Mesenchymal stem cell (in vitro differentiated cells and primary cell): ENCODE results near the gene FAM120B.

Experiments
- DNase-seq: peaks from one replicate; pipeline ENCODE4 v3.0.0-alpha.2; 2013
- H2AFZ ChIP-seq: one replicate; pipeline ENCODE4 v1.6.1; 2013; ENCODE audit warnings: low read depth, mild to moderate bottlenecking, control low read depth, inconsistent platforms, low read length, moderate library complexity
- H2AK5ac ChIP-seq: 2 replicates; pipeline ENCODE4 v1.6.1; 2013; ENCODE audit warnings: low read length, moderate library complexity, mild to moderate bottlenecking, inconsistent platforms; ENCODE audit not compliant: severe bottlenecking
- H2BK120ac ChIP-seq: one replicate; pipeline ENCODE4 v1.6.1; 2013; ENCODE audit warnings: low read depth, mild to moderate bottlenecking, inconsistent platforms, low read length, moderate library complexity
- H2BK12ac ChIP-seq, 2 experiments: one replicate each; pipeline ENCODE4 v1.6.1; 2013; ENCODE audit warnings: inconsistent platforms in 2 of 2, low read length in 2 of 2, mild to moderate bottlenecking in 2 of 2, moderate library complexity in 2 of 2, control low read depth in 1 of 2
- H2BK15ac ChIP-seq: one replicate; pipeline ENCODE4 v1.6.1; 2013; ENCODE audit warnings: mild to moderate bottlenecking, low read depth, inconsistent platforms; ENCODE audit not compliant: poor library complexity, severe bottlenecking
- H2BK5ac ChIP-seq: 2 replicates; pipeline ENCODE4 v1.6.1; 2013; ENCODE audit warnings: low read depth, mild to moderate bottlenecking, low read length, control low read depth, inconsistent platforms; ENCODE audit not compliant: poor library complexity, severe bottlenecking
- H3K14ac ChIP-seq, 2 experiments: one replicate each; pipeline ENCODE4 v1.6.1; 2013; ENCODE audit warnings: inconsistent platforms in 2 of 2, low read length in 2 of 2, control low read depth in 1 of 2, mild to moderate bottlenecking in 1 of 2, moderate library complexity in 1 of 2
- H3K18ac ChIP-seq, 2 experiments: one replicate each; pipeline ENCODE4 v1.6.1; 2013; ENCODE audit warnings: inconsistent platforms in 2 of 2, low read length in 2 of 2, control low read depth in 1 of 2, low read depth in 1 of 2, mild to moderate bottlenecking in 1 of 2
- H3K23ac ChIP-seq, 2 experiments: one replicate each; pipeline ENCODE4 v1.6.1; 2013; ENCODE audit warnings: inconsistent platforms in 2 of 2, low read length in 2 of 2, mild to moderate bottlenecking in 2 of 2, moderate library complexity in 2 of 2, control low read depth in 1 of 2
- H3K27ac ChIP-seq: 2 replicates; pipeline ENCODE4 v1.5.1; 2013; ENCODE audit warnings: mild to moderate bottlenecking, moderate library complexity, low read length, control low read depth, inconsistent platforms; ENCODE audit not compliant: poor library complexity, severe bottlenecking
- H3K27me3 ChIP-seq, 2 experiments: 2 replicates each; pipeline versions ENCODE4 v1.6.1 to v1.7.0; 2013; ENCODE audit warnings: low read length in 2 of 2, mild to moderate bottlenecking in 2 of 2, moderate library complexity in 2 of 2, control low read depth in 1 of 2, inconsistent platforms in 1 of 2; ENCODE audit not compliant: control insufficient read depth in 1 of 2, insufficient read depth in 1 of 2
- H3K36me3 ChIP-seq, 2 experiments: 2 replicates each; pipeline versions ENCODE4 v1.6.1 to v1.7.0; 2013; ENCODE audit warnings: low read length in 2 of 2, control low read depth in 1 of 2, inconsistent platforms in 1 of 2, low read depth in 1 of 2, mild to moderate bottlenecking in 1 of 2; ENCODE audit not compliant: insufficient read depth in 2 of 2, control insufficient read depth in 1 of 2
- H3K4ac ChIP-seq, 2 experiments: one replicate each; pipeline ENCODE4 v1.6.1; 2013; ENCODE audit warnings: inconsistent platforms in 2 of 2, low read length in 2 of 2, mild to moderate bottlenecking in 2 of 2, moderate library complexity in 2 of 2, control low read depth in 1 of 2, low read depth in 1 of 2
- H3K4me1 ChIP-seq: 2 replicates; pipeline ENCODE4 v1.6.1; 2013; ENCODE audit warnings: low read depth, low read length, control low read depth; ENCODE audit not compliant: control insufficient read depth, insufficient read depth
- H3K4me2 ChIP-seq: 2 replicates; pipeline ENCODE4 v1.6.1; 2013; ENCODE audit warnings: low read length, mild to moderate bottlenecking, inconsistent platforms; ENCODE audit not compliant: poor library complexity, severe bottlenecking
- H3K4me3 ChIP-seq, 2 experiments: 2 replicates each; pipeline versions ENCODE4 v1.5.1 to v1.7.0; 2013; ENCODE audit warnings: low read length in 2 of 2, mild to moderate bottlenecking in 2 of 2, control low read depth in 1 of 2, low read depth in 1 of 2; ENCODE audit not compliant: insufficient read depth in 1 of 2
- H3K79me1 ChIP-seq: replicated peaks from 2 replicates; pipeline ENCODE4 v1.6.1; 2013; ENCODE audit warnings: mild to moderate bottlenecking, control low read depth, low read length, inconsistent platforms; ENCODE audit not compliant: poor library complexity, severe bottlenecking
- H3K9ac ChIP-seq: 2 replicates; pipeline ENCODE4 v1.7.0; 2013; ENCODE audit warnings: mild to moderate bottlenecking, low read length, moderate library complexity
- H3K9me3 ChIP-seq: 2 replicates; pipeline ENCODE4 v1.7.0; 2013; ENCODE audit warnings: mild to moderate bottlenecking, low read length; ENCODE audit not compliant: control insufficient read depth
- H4K8ac ChIP-seq: one replicate; pipeline ENCODE4 v1.6.1; 2013; ENCODE audit warnings: inconsistent platforms, mild to moderate bottlenecking, low read length, moderate library complexity
- H4K91ac ChIP-seq: one replicate; pipeline ENCODE4 v1.6.1; 2013; ENCODE audit warnings: mild to moderate bottlenecking, low read length, inconsistent platforms
- WGBS: methylation state at CpG from one replicate; pipeline ENCODE4 v1.1.7; 2013; ENCODE audit warnings: mixed read lengths; 5-methylcytosine and 5-hydroxymethylcytosine counted together

Gene FAM120B

GRCh38 chr6:170307080-170307545 is 555 bp downstream of the FAM120B start:
- peak overlapping the region; percentile 98 for H4K91ac ChIP-seq
- peaks cover 13% of the 10 kb centered on the region for H3K4me1 ChIP-seq
- H3K27ac ChIP-seq, result no peak overlapping the region
- peak overlapping the region in 1 of 2 experiments; percentile 99 for H3K14ac ChIP-seq
- H3K18ac ChIP-seq, result peak overlapping the region; percentile 85 to 94
- 34% methylated on average over 12 of the region's 15 CpGs for WGBS
- peaks cover 11% of the 10 kb centered on the region for H3K79me1 ChIP-seq
- no peaks in the 10 kb centered on the region for H3K9me3 ChIP-seq
- peak overlapping the region; percentile 97 to 99 for H3K4me3 ChIP-seq
- H2BK5ac ChIP-seq, result no peak overlapping the region
- H3K27me3 ChIP-seq, result no peaks in the 10 kb centered on the region
- peak overlapping the region in 1 of 2 experiments; percentile 72 for H2BK12ac ChIP-seq
- H3K9ac ChIP-seq, result peak overlapping the region; percentile 98
- no peak for DNase-seq
- peak overlapping the region; percentile 79 for H2AFZ ChIP-seq
- peak overlapping the region in 1 of 2 experiments; percentile 79 for H3K23ac ChIP-seq
- peak overlapping the region; percentile 72 for H3K4me2 ChIP-seq
- peak overlapping the region; percentile 72 for H2AK5ac ChIP-seq
- H2BK120ac ChIP-seq, result peak overlapping the region; percentile 4
- H2BK15ac ChIP-seq, result peak overlapping the region; percentile 44
- H4K8ac ChIP-seq, result peak overlapping the region; percentile 98
- H3K36me3 ChIP-seq, result peaks cover 0 to 10% of the 10 kb centered on the region in 2 experiments
- peak overlapping the region; percentile 85 to 86 for H3K4ac ChIP-seq

DNA sequence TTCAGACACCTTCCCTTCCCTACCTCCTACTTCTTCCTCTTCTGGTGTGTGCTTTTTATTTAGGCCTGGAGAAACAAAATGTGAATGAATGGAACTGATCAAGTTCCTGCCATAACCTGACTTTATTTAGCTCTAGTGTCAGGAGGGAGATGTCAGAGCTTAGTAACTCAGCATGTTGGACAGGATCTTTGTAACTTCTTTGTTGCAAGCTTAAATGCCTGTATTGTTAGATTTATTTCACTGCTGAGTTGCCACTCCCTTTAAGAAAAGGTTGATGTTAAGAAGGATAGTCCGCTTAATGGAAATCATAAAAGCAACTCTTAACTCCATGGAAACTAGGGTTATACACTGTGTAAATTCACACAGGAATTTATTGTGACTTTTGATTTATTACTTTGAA is 2.2 kb downstream of the FAM120B start:
- Histone ChIP-seq H3K27me3 (no peaks in the 10 kb centered on the region), H2BK15ac (no peak overlapping the region), H3K23ac (no peak overlapping the region), H3K36me3 (peaks cover 0 to 10% of the 10 kb centered on the region in 2 experiments), H3K9me3 (no peaks in the 10 kb centered on the region), H4K91ac (no peak overlapping the region), H2BK12ac (no peak overlapping the region), H3K4me1 (peaks cover 13% of the 10 kb centered on the region), H3K27ac (no peak overlapping the region), H2AK5ac (no peak overlapping the region), H4K8ac (no peak overlapping the region), H3K9ac (peak overlapping the region; percentile 46), H2BK5ac (no peak overlapping the region), H3K79me1 (peaks cover 11% of the 10 kb centered on the region), H2AFZ (no peak overlapping the region), H2BK120ac (no peak overlapping the region), H3K14ac (no peak overlapping the region), H3K18ac (no peak overlapping the region), H3K4me3 (peak overlapping the region in 1 of 2 experiments; percentile 97), H3K4ac (no peak overlapping the region), H3K4me2 (no peak overlapping the region)
- no CpG with 5 or more reads among the region's 1 CpG for WGBS
- DNase-seq, result no peak

DNA sequence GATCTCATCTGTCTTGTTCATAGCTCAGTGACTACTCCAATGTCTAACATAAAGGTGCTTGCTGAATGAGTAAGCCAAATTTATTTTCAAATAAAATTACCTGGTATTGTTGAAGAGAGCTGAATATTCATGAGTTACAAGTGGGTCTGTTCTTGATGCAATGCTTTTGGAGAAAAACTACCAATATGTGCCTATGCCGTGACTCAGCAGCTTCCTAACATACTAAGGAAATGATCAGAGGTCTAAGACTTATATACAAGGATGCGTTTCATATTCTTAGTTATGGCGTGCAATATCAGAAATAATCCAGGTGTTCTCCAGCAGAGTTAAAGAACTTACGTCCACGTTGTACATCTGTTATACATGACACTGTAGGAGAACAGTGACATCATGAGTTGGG is 5.1 kb downstream of the FAM120B start:
- Histone ChIP-seq H3K4me1 (peaks cover 14% of the 10 kb centered on the region), H3K27ac (no peak overlapping the region), H4K8ac (no peak overlapping the region), H2BK120ac (no peak overlapping the region), H3K9ac (no peak overlapping the region), H3K9me3 (no peaks in the 10 kb centered on the region), H2BK5ac (no peak overlapping the region), H3K14ac (no peak overlapping the region), H3K23ac (no peak overlapping the region), H3K36me3 (peaks cover 4 to 10% of the 10 kb centered on the region in 2 experiments), H3K18ac (no peak overlapping the region), H2AFZ (no peak overlapping the region), H3K4ac (no peak overlapping the region), H3K4me3 (no peak overlapping the region), H2AK5ac (no peak overlapping the region), H3K79me1 (peaks cover 12% of the 10 kb centered on the region), H3K27me3 (no peaks in the 10 kb centered on the region), H2BK12ac (no peak overlapping the region), H3K4me2 (no peak overlapping the region), H2BK15ac (no peak overlapping the region), H4K91ac (no peak overlapping the region)
- WGBS, result 97% methylated on average over 3 of the region's 5 CpGs
- no peak for DNase-seq

DNA sequence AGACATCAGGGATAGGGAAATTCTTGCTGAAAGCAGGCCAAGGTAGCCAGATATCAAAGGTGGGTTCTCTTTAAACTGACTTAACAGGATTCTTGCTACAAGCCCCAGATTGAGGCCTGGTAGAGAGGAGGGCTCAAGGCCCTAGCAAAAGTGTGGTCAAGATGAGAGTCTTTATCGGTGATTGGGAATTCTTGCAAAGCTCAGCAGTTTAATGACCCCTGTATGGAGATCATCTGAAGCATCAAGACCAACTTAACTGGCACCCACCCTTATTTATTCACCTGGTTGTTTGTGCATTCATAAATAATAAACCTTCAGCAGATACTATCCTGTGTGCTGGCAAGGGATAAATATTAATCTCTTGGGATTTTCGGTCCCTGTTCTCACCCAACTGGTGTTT is 6.3 kb downstream of the FAM120B start:
- 100% methylated on average over 1 of the region's 2 CpGs for WGBS
- Histone ChIP-seq H4K91ac (no peak overlapping the region), H3K18ac (no peak overlapping the region)

More for the DNA sequence above, 6.3 kb downstream of the FAM120B start:
- Histone ChIP-seq H3K79me1 (peaks cover 17% of the 10 kb centered on the region), H3K4me1 (peaks cover 11% of the 10 kb centered on the region), H3K4ac (no peak overlapping the region), H2BK5ac (no peak overlapping the region), H3K4me3 (no peak overlapping the region), H2BK12ac (no peak overlapping the region), H2AK5ac (no peak overlapping the region), H3K27me3 (no peaks in the 10 kb centered on the region), H2AFZ (no peak overlapping the region), H4K8ac (no peak overlapping the region), H2BK15ac (no peak overlapping the region), H3K9me3 (no peaks in the 10 kb centered on the region), H3K27ac (no peak overlapping the region), H2BK120ac (no peak overlapping the region), H3K9ac (no peak overlapping the region), H3K23ac (no peak overlapping the region), H3K4me2 (no peak overlapping the region), H3K14ac (no peak overlapping the region), H3K36me3 (peaks cover 7 to 17% of the 10 kb centered on the region in 2 experiments)
- DNase-seq, result no peak
